Dendritic cell treated with granulocyte-macrophage colony-stimulating factor and Interleukin-4, amounts not matched to agents 40 ng/mL and 50 ng/mL, for 4 days (primary cell): ENCODE measurements around the gene UROS.

Experiments
- H3K27ac Mint-ChIP-seq: one replicate; pipeline ENCODE4 v1.8.0; 2022; ENCODE audit warnings: mild to moderate bottlenecking, mixed read lengths
- H3K27me3 Mint-ChIP-seq: one replicate; pipeline ENCODE4 v1.8.0; 2022; ENCODE audit warnings: mild to moderate bottlenecking, mixed read lengths
- H3K36me3 Mint-ChIP-seq: one replicate; pipeline ENCODE4 v1.8.0; 2022; ENCODE audit warnings: low read depth, mixed read lengths
- H3K4me1 Mint-ChIP-seq: one replicate; pipeline ENCODE4 v1.8.0; 2022; ENCODE audit warnings: low read depth, mixed read lengths
- H3K4me3 Mint-ChIP-seq: one replicate; pipeline ENCODE4 v1.8.0; 2022; ENCODE audit warnings: mild to moderate bottlenecking, moderate library complexity, mixed read lengths
- H3K9me3 Mint-ChIP-seq: one replicate; pipeline ENCODE4 v1.8.0; 2022; ENCODE audit warnings: mixed read lengths
- intact Hi-C: fragments of 100-400 bp; cut with micrococcal nuclease; formaldehyde crosslinking; loops from one replicate; pipeline ENCODE4 v1.15.0; 2022

UROS gene

GRCh38 chr10:125822878-125823662, at the start of gene UROS, which contains the start of gene BCCIP:
UROS (minus strand) TSS chr10:125823258; CDS start chr10:125816499, 6,759 bp downstream.
BCCIP (plus strand) TSS chr10:125823546; CDS start chr10:125823558, 12 bp downstream.
- Mint-ChIP-seq H3K9me3 (no peaks in the 10 kb centered on the region), H3K4me1 (peaks cover 23% of the 10 kb centered on the region), H3K36me3 (peaks cover 14% of the 10 kb centered on the region), H3K27me3 (no peaks in the 10 kb centered on the region), H3K4me3 (no peak within 1 kb of the TSS), H3K27ac (no peak within 1 kb of the TSS)
- intact Hi-C loops, result loop anchor here (5.0 kb wide), 1 partner anchor 661 kb away; the partner anchor contains the start of gene CTBP2

- H3K4me3 Mint-ChIP-seq, result no peak overlapping the region
- intact Hi-C loops, result no loop called here
Measured at GRCh38 chr10:125871338-125871737, 48.3 kb upstream of the UROS start.

GRCh38 chr10:125868372-125868975, 45.4 kb upstream of the UROS start:
- Mint-ChIP-seq H3K27me3 (no peaks in the 10 kb centered on the region), H3K4me3 (no peak overlapping the region), H3K9me3 (no peaks in the 10 kb centered on the region), H3K4me1 (no peaks in the 10 kb centered on the region), H3K27ac (no peak overlapping the region), H3K36me3 (peaks cover 32% of the 10 kb centered on the region)
- intact Hi-C loops, result loop anchor here (5.0 to 10.0 kb wide), 2 partner anchors 636 to 879 kb away; no protein-coding TSS in a partner anchor

More at GRCh38 chr10:125871338-125871737, 48.3 kb upstream of the UROS start:
- no peaks in the 10 kb centered on the region for H3K27me3 Mint-ChIP-seq
- no peaks in the 10 kb centered on the region for H3K4me1 Mint-ChIP-seq
- H3K9me3 Mint-ChIP-seq, result peaks cover 4% of the 10 kb centered on the region
- peaks cover 31% of the 10 kb centered on the region for H3K36me3 Mint-ChIP-seq
- H3K27ac Mint-ChIP-seq, result no peak overlapping the region

- no peak overlapping the region for H3K4me3 Mint-ChIP-seq
- H3K27me3 Mint-ChIP-seq, result no peaks in the 10 kb centered on the region
- intact Hi-C loops, result loop anchor here (5.0 to 10.0 kb wide), 2 partner anchors 638 to 881 kb away; no protein-coding TSS in a partner anchor
- H3K9me3 Mint-ChIP-seq, result no peaks in the 10 kb centered on the region
- H3K36me3 Mint-ChIP-seq, result peaks cover 27% of the 10 kb centered on the region
- no peak overlapping the region for H3K27ac Mint-ChIP-seq
- H3K4me1 Mint-ChIP-seq, result no peaks in the 10 kb centered on the region
Measured at GRCh38 chr10:125866421-125867029, 43.5 kb upstream of the UROS start.

- Mint-ChIP-seq H3K4me3 (no peak overlapping the region), H3K36me3 (peaks cover 27% of the 10 kb centered on the region), H3K9me3 (no peaks in the 10 kb centered on the region), H3K27me3 (no peaks in the 10 kb centered on the region), H3K27ac (no peak overlapping the region), H3K4me1 (no peaks in the 10 kb centered on the region)
- intact Hi-C loops, result loop anchor here (5.0 to 10.0 kb wide), 2 partner anchors 640 to 882 kb away; no protein-coding TSS in a partner anchor
Measured at GRCh38 chr10:125865120-125865519, 42.1 kb upstream of the UROS start.

GRCh38 chr10:125859128-125859817, 36.2 kb upstream of the UROS start:
- peaks cover 42% of the 10 kb centered on the region for H3K36me3 Mint-ChIP-seq
- no peaks in the 10 kb centered on the region for H3K9me3 Mint-ChIP-seq
- intact Hi-C loops, result no loop called here
- H3K27me3 Mint-ChIP-seq, result no peaks in the 10 kb centered on the region
- H3K4me1 Mint-ChIP-seq, result no peaks in the 10 kb centered on the region
- no peak overlapping the region for H3K4me3 Mint-ChIP-seq
- no peak overlapping the region for H3K27ac Mint-ChIP-seq

- Mint-ChIP-seq H3K4me1 (no peaks in the 10 kb centered on the region), H3K4me3 (no peak overlapping the region), H3K36me3 (peaks cover 53% of the 10 kb centered on the region), H3K27me3 (no peaks in the 10 kb centered on the region), H3K27ac (no peak overlapping the region), H3K9me3 (no peaks in the 10 kb centered on the region)
- intact Hi-C loops, result no loop called here
Measured at GRCh38 chr10:125857185-125857760, 34.2 kb upstream of the UROS start.

GRCh38 chr10:125852487-125852886, 29.4 kb upstream of the UROS start:
- Mint-ChIP-seq H3K4me1 (no peaks in the 10 kb centered on the region), H3K4me3 (no peak overlapping the region), H3K27ac (no peak overlapping the region), H3K27me3 (no peaks in the 10 kb centered on the region), H3K9me3 (no peaks in the 10 kb centered on the region), H3K36me3 (peaks cover 80% of the 10 kb centered on the region)
- intact Hi-C loops, result no loop called here

GRCh38 chr10:125850766-125851731, 28.0 kb upstream of the UROS start:
- intact Hi-C loops, result no loop called here
- H3K27me3 Mint-ChIP-seq, result no peaks in the 10 kb centered on the region
- no peaks in the 10 kb centered on the region for H3K4me1 Mint-ChIP-seq
- H3K27ac Mint-ChIP-seq, result no peak overlapping the region
- H3K36me3 Mint-ChIP-seq, result peaks cover 84% of the 10 kb centered on the region
- no peaks in the 10 kb centered on the region for H3K9me3 Mint-ChIP-seq
- no peak overlapping the region for H3K4me3 Mint-ChIP-seq

- H3K9me3 Mint-ChIP-seq, result no peaks in the 10 kb centered on the region
- peaks cover 90% of the 10 kb centered on the region for H3K36me3 Mint-ChIP-seq
- no peak overlapping the region for H3K4me3 Mint-ChIP-seq
- no peak overlapping the region for H3K27ac Mint-ChIP-seq
- no peaks in the 10 kb centered on the region for H3K4me1 Mint-ChIP-seq
- no peaks in the 10 kb centered on the region for H3K27me3 Mint-ChIP-seq
- intact Hi-C loops, result no loop called here
Measured at GRCh38 chr10:125849448-125849847, 26.4 kb upstream of the UROS start.

- Mint-ChIP-seq H3K4me1 (no peaks in the 10 kb centered on the region), H3K36me3 (peaks cover 88% of the 10 kb centered on the region)
- intact Hi-C loops, result no loop called here
Measured at GRCh38 chr10:125848857-125849256, 25.8 kb upstream of the UROS start.

GRCh38 chr10:125848371-125848770, 25.3 kb upstream of the UROS start:
- no peak overlapping the region for H3K27ac Mint-ChIP-seq
- peaks cover 88% of the 10 kb centered on the region for H3K36me3 Mint-ChIP-seq
- no peaks in the 10 kb centered on the region for H3K4me1 Mint-ChIP-seq
- no peak overlapping the region for H3K4me3 Mint-ChIP-seq
- intact Hi-C loops, result no loop called here
- no peaks in the 10 kb centered on the region for H3K9me3 Mint-ChIP-seq
- H3K27me3 Mint-ChIP-seq, result no peaks in the 10 kb centered on the region

More at GRCh38 chr10:125848857-125849256, 25.8 kb upstream of the UROS start:
- H3K9me3 Mint-ChIP-seq, result no peaks in the 10 kb centered on the region
- no peaks in the 10 kb centered on the region for H3K27me3 Mint-ChIP-seq
- no peak overlapping the region for H3K4me3 Mint-ChIP-seq
- no peak overlapping the region for H3K27ac Mint-ChIP-seq
